NCI-H526 treated with DMSO at 0.1 percent for 48 hours (cell line): ENCODE measurements around the gene UQCRQ.

Source experiments
- DNase-seq: peaks from one replicate; lab custom pipeline; 2025; lab: John Stamatoyannopoulos, UW

Gene UQCRQ

DNA sequence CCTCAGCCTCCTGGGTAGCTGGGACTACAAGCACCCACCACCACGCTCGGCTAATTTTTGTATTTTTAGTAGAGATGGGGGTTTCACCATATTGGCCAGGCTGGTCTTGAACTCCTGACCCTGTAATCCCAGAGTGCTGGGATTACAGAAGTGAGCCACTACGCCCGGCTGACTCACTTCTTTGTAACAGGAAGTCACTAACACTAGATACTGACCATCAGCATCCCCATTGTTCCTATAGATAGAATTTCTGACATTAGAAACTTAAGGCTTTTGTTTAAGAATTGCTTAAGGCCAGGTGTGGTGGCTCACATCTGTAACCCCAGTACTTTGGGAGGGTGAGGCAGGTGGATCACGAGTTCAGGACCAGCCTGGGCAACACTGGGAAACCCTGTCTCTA, 49.2 kb downstream of the UQCRQ start:
- no peak for DNase-seq

- no peak for DNase-seq
Observed at GRCh38 chr5:132916086-132916485, 49.6 kb downstream of the UQCRQ start.
